ENCODE data around the gene SLC37A3.

GRCh38 chr7:140308060-140308459 is 90.3 kb downstream of the SLC37A3 start:
- TF ChIP-seq POLR2AphosphoS5 (IDR thresholded peaks at IDR 0.05; ENCODE audit: low read depth, low read length) (no peak), TAF1 (IDR thresholded peaks at IDR 0.05; ENCODE audit: borderline replicate concordance, low read depth, low read length) (no peak)

All from GM12892 (cell line).